IPS-20b (cell line): ENCODE data around the gene SYNPO.

ENCODE experiments used
- H3K27ac ChIP-seq: one replicate; pipeline ENCODE4 v1.5.1; 2013; ENCODE audit warnings: low read length
- H3K27me3 ChIP-seq: 2 replicates; pipeline ENCODE4 v1.6.1; 2013; ENCODE audit warnings: mild to moderate bottlenecking, low read length, inconsistent platforms; ENCODE audit not compliant: insufficient read depth
- H3K36me3 ChIP-seq: 2 replicates; pipeline ENCODE4 v1.6.1; 2013; ENCODE audit warnings: low read depth, mild to moderate bottlenecking, inconsistent platforms, low read length, moderate library complexity; ENCODE audit not compliant: insufficient read depth
- H3K4me1 ChIP-seq: 2 replicates; pipeline ENCODE4 v1.6.1; 2013; ENCODE audit warnings: mild to moderate bottlenecking, control low read depth, inconsistent platforms, low read length, moderate library complexity; ENCODE audit not compliant: insufficient read depth
- H3K4me3 ChIP-seq: 2 replicates; pipeline ENCODE4 v1.5.1; 2013; ENCODE audit warnings: mild to moderate bottlenecking, low read length, inconsistent platforms
- H3K9ac ChIP-seq: 2 replicates; pipeline ENCODE4 v1.6.1; 2013; ENCODE audit warnings: low read depth, mild to moderate bottlenecking, inconsistent platforms, low read length, moderate library complexity
- H3K9me3 ChIP-seq: 2 replicates; pipeline ENCODE4 v1.6.1; 2013; ENCODE audit warnings: mild to moderate bottlenecking, low read depth, low read length, inconsistent platforms; ENCODE audit not compliant: insufficient read depth

The SYNPO gene

DNA sequence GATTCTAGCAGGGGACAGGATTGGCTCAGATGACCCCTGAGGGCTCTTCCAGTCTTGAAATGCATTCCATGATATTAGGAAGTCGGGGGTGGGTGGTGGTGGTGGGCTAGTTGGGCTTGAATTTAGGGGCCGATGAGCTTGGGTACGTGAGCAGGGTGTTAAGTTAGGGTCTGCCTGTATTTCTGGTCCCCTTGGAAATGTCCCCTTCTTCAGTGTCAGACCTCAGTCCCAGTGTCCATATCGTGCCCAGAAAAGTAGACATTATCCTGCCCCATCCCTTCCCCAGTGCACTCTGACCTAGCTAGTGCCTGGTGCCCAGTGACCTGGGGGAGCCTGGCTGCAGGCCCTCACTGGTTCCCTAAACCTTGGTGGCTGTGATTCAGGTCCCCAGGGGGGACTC lies 17.7 kb downstream of the SYNPO start:
- Histone ChIP-seq H3K4me3 (no peak overlapping the region), H3K9me3 (no peaks in the 10 kb centered on the region), H3K4me1 (peaks cover 7% of the 10 kb centered on the region; the same call in 1 of the 2 replicates), H3K27ac (no peak overlapping the region), H3K27me3 (peaks cover 12% of the 10 kb centered on the region), H3K9ac (no peak overlapping the region), H3K36me3 (no peaks in the 10 kb centered on the region)

DNA sequence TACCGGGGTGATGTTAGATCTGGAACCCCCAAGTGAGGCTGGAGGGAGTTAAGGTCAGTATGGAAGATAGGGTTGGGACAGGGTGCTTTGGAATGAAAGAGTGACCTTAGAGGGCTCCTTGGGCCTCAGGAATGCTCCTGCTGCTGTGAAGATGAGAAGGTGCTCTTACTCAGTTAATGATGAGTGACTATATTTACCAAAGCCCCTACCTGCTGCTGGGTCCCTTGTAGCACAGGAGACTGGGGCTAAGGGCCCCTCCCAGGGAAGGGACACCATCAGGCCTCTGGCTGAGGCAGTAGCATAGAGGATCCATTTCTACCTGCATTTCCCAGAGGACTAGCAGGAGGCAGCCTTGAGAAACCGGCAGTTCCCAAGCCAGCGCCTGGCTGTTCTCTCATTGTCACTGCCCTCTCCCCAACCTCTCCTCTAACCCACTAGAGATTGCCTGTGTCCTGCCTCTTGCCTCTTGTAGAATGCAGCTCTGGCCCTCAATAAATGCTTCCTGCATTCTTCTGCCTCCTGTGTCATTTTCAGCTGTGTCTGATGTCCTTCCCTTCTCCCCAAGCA lies 18.3 kb downstream of the SYNPO start:
- Histone ChIP-seq H3K9ac (no peak overlapping the region), H3K27me3 (peaks cover 12% of the 10 kb centered on the region), H3K4me3 (no peak overlapping the region), H3K36me3 (no peaks in the 10 kb centered on the region), H3K27ac (no peak overlapping the region), H3K9me3 (no peaks in the 10 kb centered on the region), H3K4me1 (peaks cover 7% of the 10 kb centered on the region; the same call in 1 of the 2 replicates)

DNA sequence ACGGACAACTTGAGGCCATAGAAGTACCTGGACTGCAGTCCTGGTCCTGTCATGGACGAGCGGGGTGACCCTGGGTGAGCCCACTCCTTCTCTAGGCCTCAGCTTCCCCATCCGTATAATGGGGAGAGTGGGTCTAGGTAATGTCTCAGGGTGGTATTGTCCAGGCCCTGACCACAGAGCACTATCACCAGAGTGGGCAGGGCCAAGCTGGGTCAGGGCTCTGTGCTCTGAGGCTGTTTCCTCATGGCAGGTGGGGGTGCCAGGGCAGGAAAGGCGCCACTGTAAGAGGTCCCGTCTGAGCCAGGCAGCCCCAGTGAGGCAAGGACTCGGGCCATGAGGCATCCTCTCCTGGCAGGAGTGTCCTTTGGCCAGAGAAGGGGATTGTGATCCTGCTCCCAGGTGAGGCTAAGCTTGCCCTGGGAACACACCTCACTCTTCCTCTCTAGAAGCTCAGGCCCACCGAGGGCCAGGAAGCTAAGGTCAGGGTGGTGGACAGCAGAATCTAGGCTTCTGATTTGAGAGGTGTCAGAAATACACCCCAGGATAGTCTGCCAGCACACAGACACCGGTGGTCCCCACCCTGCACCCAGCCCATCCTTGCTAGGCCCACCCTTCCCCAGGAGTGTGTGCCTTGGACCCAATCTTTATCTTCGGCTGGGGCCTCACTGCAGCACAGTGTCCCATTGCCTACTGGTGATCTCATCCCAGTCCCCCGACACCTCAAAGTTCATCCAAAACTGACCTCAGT lies 19.1 kb downstream of the SYNPO start:
- Histone ChIP-seq H3K36me3 (no peaks in the 10 kb centered on the region), H3K27me3 (peaks cover 12% of the 10 kb centered on the region), H3K9me3 (no peaks in the 10 kb centered on the region), H3K4me3 (no peak overlapping the region), H3K4me1 (peaks cover 7% of the 10 kb centered on the region; the same call in 1 of the 2 replicates), H3K27ac (no peak overlapping the region), H3K9ac (no peak overlapping the region)

DNA sequence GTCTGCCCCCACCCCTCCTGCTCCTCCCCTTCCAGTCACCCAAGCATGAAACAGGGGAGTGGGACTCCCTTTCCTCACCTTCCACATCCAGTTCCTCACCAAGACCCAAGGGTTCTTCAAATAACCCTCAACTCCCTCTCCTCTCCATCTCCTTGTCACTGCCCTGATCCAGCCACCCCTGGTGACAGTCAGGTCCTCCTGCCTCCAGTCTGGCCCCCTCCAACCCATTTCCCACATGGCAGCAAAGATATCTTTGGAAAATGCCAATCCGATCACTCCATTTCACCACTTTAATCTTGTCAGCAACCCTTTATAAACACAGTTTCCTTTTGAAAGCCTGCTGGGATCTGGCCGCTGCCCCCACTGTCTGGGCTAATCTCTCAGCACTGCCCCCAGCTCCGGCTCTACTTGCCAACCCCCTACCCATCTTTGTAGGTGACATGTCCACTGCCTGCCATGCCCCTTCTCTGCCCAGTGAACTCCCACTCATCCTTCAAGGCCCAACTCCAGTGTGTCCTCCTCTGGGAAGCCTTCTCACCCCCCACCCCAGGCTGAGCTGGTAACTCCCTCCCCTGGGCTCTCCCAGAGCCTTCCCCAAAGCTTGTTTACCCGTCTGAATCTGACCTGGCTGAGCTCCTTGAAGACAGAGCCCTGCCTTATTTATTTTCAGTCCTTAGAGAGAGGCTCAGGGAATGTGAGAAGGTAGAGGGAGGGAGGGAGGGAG lies 19.8 kb downstream of the SYNPO start:
- Histone ChIP-seq H3K4me1 (peaks cover 7% of the 10 kb centered on the region; the same call in 1 of the 2 replicates), H3K9me3 (no peaks in the 10 kb centered on the region), H3K9ac (no peak overlapping the region), H3K27ac (no peak overlapping the region), H3K4me3 (no peak overlapping the region), H3K36me3 (no peaks in the 10 kb centered on the region), H3K27me3 (peaks cover 12% of the 10 kb centered on the region)

DNA sequence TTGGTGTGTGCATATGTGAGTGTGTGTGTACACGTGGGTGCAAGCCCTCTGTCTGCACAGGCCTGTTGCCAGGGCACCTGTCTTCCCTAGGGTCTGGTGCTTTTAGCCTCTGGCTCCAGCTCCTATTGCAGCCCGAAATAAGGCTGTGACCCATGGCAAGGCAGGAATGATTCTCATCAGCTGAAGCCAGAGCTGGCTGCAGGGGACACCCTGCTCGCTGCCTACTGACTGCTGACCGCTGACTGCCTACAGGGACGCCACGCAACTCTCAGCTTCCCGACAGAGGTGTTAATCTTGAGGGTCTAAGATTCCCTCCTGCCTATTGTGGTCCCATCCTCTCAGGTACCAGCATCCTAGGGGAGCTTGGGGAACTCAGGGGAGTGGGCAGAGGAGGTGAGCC lies 20.6 kb downstream of the SYNPO start, which contains the start of gene MYOZ3:
Gene MYOZ3, plus strand, starts transcription at position 166 of the 400 bp plus-strand sequence. CDS start 1,691 bp downstream, outside the sequence.
- Histone ChIP-seq H3K4me3 (no peak within 1 kb of the TSS), H3K9ac (no peak within 1 kb of the TSS), H3K36me3 (no peaks in the 10 kb centered on the region), H3K4me1 (peaks cover 7% of the 10 kb centered on the region; the same call in 1 of the 2 replicates), H3K27me3 (peaks cover 12% of the 10 kb centered on the region), H3K9me3 (no peaks in the 10 kb centered on the region), H3K27ac (no peak within 1 kb of the TSS)

DNA sequence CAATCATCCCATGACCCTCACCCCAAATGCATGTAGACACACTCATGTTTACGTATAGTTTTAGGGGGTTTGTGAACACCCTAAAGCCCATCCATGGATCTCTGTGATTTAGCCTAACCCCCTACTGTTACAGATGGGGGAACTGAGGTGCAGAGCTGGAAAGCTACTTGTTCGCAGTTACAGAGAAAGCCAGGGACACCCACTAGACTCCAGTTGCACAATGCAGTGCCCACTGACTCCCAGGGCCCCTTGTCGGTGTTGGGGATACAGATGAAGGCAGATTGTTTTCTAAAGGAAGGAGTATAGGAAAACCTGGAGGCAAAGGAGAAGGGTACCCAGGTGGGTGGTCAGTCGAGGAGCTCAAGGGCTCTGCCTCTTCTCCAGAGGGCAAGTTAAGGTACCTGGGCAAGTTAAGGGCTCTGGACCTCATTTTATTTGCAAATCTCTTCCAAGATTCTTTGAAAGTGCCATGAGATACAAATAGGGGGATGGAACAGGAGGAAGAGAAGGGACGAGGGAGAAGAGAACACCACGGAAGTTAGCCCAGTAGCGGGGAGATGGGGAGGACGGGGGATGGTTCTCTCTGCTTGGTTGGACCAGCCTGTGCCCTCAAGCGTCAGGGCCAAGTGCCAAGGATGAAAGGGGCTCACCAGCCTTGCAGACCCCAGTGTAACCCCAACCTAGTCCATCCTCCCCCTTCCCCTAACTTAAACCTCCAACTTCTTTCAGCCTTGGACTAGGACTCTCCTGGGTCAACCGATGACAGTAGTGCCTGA lies 21.5 kb downstream of the SYNPO start:
- H3K4me3 ChIP-seq, result no peak overlapping the region
- H3K27me3 ChIP-seq, result peaks cover 11% of the 10 kb centered on the region
- peaks cover 6% of the 10 kb centered on the region; the same call in 1 of the 2 replicates for H3K4me1 ChIP-seq
- H3K36me3 ChIP-seq, result no peaks in the 10 kb centered on the region
- no peak overlapping the region for H3K27ac ChIP-seq
- H3K9me3 ChIP-seq, result no peaks in the 10 kb centered on the region
- H3K9ac ChIP-seq, result no peak overlapping the region

DNA sequence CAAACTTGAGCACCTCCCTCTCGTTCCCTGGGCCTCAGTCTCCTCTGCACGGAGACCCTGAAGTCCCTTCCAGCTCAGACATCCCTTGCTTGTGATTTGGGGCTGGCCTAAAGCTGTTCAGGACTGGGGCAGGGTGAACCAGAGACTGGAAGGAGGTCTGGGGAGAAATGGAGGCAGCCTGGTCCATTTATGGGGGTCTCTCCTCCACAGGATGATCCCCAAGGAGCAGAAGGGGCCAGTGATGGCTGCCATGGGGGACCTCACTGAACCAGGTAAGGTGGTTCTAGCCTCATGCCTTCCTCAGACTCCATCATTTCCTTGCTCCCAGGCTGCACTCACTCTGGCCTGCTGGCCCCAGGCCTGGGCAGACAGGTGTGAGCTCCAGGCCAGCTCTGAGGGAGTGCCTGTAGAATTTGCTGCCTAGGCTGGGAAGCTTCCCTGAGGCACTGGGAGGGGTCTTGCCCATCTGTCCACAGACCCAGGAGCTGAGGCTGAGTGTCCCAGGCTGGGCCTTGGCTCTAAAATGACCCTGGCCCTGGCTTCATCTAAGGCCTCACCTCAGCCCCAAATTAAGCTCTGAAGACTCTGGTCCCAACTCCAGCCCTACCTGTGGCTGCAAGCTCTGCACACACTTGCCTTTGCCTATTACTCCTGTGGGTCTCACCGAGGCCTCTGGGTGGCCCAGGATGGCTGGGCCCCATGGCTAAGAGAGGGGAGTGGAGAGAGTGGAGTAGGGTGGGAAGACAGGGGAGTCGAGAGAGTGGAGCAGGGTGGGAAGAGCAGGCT lies 22.5 kb downstream of the SYNPO start:
- no peak overlapping the region for H3K4me3 ChIP-seq
- H3K9me3 ChIP-seq, result no peaks in the 10 kb centered on the region
- peaks cover 3% of the 10 kb centered on the region; the same call in 1 of the 2 replicates for H3K4me1 ChIP-seq
- H3K27ac ChIP-seq, result no peak overlapping the region
- peaks cover 2% of the 10 kb centered on the region; the same call in 1 of the 2 replicates for H3K27me3 ChIP-seq
- H3K9ac ChIP-seq, result no peak overlapping the region
- H3K36me3 ChIP-seq, result peaks cover 2% of the 10 kb centered on the region; the same call in 1 of the 2 replicates

DNA sequence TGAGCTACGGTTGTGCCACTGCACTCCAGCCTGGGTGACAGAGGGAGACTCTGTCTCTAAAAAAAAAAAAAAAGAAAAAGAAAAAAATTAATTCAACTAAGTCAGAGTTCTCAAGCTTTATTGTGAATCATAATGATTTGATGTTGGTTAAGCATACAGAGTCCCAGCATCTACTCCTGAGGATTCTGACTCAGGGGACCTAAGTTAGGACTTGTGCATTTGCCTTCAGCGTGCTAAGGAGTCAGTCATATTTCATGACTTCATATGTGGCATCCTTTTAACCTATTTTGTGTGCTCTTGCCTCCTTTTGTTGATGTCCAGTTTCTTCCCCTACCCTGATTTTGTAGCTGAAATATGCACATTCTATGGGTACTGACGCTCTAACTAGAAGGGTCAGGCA lies 23.5 kb downstream of the SYNPO start:
- Histone ChIP-seq H3K9me3 (no peaks in the 10 kb centered on the region), H3K27ac (no peak overlapping the region), H3K4me1 (peaks cover 3% of the 10 kb centered on the region; the same call in 1 of the 2 replicates), H3K27me3 (no peaks in the 10 kb centered on the region; the same call in 1 of the 2 replicates), H3K4me3 (no peak overlapping the region), H3K9ac (no peak overlapping the region), H3K36me3 (peaks cover 9% of the 10 kb centered on the region; the same call in 1 of the 2 replicates)

DNA sequence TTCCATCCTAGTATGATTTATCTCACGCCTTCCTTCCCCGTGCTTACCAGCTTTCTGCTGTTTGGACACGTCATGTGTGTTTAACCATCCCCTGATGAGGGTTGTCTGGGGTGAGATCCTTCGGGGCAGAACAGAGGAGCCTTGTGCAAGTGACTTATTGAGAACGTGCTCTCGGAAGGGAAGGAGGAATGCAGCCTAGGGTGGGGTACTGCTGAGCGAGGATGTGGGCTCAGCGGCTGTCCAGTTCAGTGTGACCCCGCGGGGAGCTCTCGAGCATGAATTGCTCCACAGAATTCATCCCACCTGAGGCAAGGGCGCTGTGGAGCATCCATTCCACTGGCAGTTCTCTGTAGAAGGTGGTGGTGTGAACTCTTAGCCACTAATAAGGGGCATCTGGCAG lies 24.6 kb downstream of the SYNPO start:
- Histone ChIP-seq H3K9ac (no peak overlapping the region), H3K27ac (no peak overlapping the region), H3K4me1 (peaks cover 3% of the 10 kb centered on the region; the same call in 1 of the 2 replicates), H3K9me3 (no peaks in the 10 kb centered on the region), H3K36me3 (peaks cover 9% of the 10 kb centered on the region; the same call in 1 of the 2 replicates), H3K27me3 (no peaks in the 10 kb centered on the region; the same call in 1 of the 2 replicates), H3K4me3 (no peak overlapping the region)

DNA sequence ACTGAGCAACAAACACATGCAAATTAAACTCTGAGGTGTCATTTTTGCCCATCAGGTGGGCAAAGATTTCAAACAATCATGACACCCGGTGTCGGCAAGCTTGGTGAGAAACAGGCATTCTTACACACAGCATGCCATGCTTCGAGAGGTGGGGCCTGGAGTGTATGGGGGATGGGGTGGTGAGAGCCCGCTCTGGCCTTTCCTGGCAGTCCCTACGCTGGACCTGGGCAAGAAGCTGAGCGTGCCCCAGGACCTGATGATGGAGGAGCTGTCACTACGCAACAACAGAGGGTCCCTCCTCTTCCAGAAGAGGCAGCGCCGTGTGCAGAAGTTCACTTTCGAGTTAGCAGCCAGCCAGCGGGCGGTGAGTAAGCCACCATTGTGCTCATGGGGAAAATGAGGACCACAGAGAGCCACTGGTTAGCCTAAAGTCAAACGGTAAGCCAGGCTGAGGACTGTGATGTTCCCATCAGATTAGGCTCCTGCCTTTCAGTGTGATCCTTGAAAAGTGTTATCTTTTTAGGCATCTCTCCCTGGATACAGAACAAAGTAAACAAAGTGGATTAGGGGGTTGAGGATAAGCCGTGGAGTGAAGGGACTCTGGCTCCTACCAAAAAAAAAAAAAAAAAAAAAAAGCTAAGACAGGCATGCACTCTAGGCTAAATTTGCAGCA lies 30.0 kb downstream of the SYNPO start:
- H3K36me3 ChIP-seq, result peaks cover 9% of the 10 kb centered on the region; the same call in 1 of the 2 replicates
- H3K9ac ChIP-seq, result peak overlapping the region; percentile 93; the same call in 1 of the 2 replicates
- H3K4me1 ChIP-seq, result peaks cover 20% of the 10 kb centered on the region; the same call in 1 of the 2 replicates
- H3K27ac ChIP-seq, result no peak overlapping the region
- no peaks in the 10 kb centered on the region for H3K9me3 ChIP-seq
- peak overlapping the region; percentile 77; the same call in 1 of the 2 replicates for H3K4me3 ChIP-seq
- H3K27me3 ChIP-seq, result no peaks in the 10 kb centered on the region; the same call in 1 of the 2 replicates
